GM23338 (cell line): ENCODE results near the gene SP6.

Experiments used
- CTCF ChIP-seq, 2 experiments: fragments of 200-600 bp in 1 of 2; sonication (generic) in 1 of 2; conservative IDR thresholded peaks; 2 replicates each; pipeline versions ENCODE4 v1.5.1 to v1.6.1; 2016 to 2017; ENCODE audit warnings: antibody characterized with exemption in 2 of 2, low read depth in 2 of 2, mild to moderate bottlenecking in 2 of 2, moderate library complexity in 1 of 2
- EZH2 ChIP-seq: fragments of 200-600 bp; sonication (generic); IDR thresholded peaks from one replicate; pipeline ENCODE4 v1.8.0; 2017; ENCODE audit warnings: antibody characterized with exemption, mild to moderate bottlenecking, low read depth; ENCODE audit not compliant: unreplicated experiment
- POLR2AphosphoS5 ChIP-seq: IDR thresholded peaks from 2 replicates; pipeline ENCODE4 v1.6.1; 2016; ENCODE audit warnings: antibody characterized with exemption, low read depth

- TF ChIP-seq CTCF (conservative IDR thresholded peaks at IDR 0.05; ENCODE audit: low read depth in 2 of 2) (peak; percentile 74 to 80), EZH2 (peak; percentile 17), POLR2AphosphoS5 (peak; percentile 39)
Observed at GRCh38 chr17:47847341-47848197, 3.4 kb downstream of the SP6 start.
